GM12878 (cell line): Measurements from ENCODE around the gene KRTAP5-11. TPM values are rescaled to one million over a fixed set of nuclear protein-coding genes. Genes with fewer than 3 reads are reported as not detected.
A peak's percentile ranks its signal among the peaks of the same experiment; 100 is the strongest.
"Not testable (repeated sequence)": the region's sequence is repeated elsewhere in the genome, so short reads cannot be mapped to it uniquely, and the experiment has no call there.

Experiments used
- ATAC-seq: fragments of 200-7000 bp; cut with Tn5 transposase; 3 replicates; pipeline ENCODE4 v1.9.1; 2020; ENCODE audit warnings: mild to moderate bottlenecking, moderate library complexity
- BruUV-seq: library from RNA; stranded (reverse); fragments of 400-500 nt; replicated peaks from 2 replicates; lab custom pipeline; 2021; lab: Mats Ljungman, UMichigan
- CTCF ChIA-PET: fragments of 300-600 bp; sonication (Branson Sonifier 250); formaldehyde crosslinking; extraction: SDS; loops from one replicate; lab custom pipeline; 2021; ENCODE audit warnings: inconsistent platforms; lab: Yijun Ruan, JAX
- POLR2A ChIA-PET: fragments of 350-600 bp; formaldehyde crosslinking; extraction: SDS; loops from one replicate; lab custom pipeline; 2021; ENCODE audit warnings: inconsistent platforms; lab: Charles Lee
- RAD21 ChIA-PET: fragments of 300-600 bp; sonication (Branson Sonifier 250); formaldehyde crosslinking; loops from one replicate; lab custom pipeline; 2023; ENCODE audit warnings: antibody characterized with exemption; ENCODE audit not compliant: unreplicated experiment; lab: Charles Lee
- SMC1A ChIA-PET: fragments of 300-600 bp; sonication (Branson Sonifier 250); formaldehyde crosslinking; loops from one replicate; lab custom pipeline; 2023; ENCODE audit not compliant: unreplicated experiment, uncharacterized antibody; lab: Charles Lee
- DNase-seq: peaks from one replicate; pipeline ENCODE4 v3.0.0-alpha.2; 2011; ENCODE audit warnings: low read depth, low spot score
- FAIRE-seq: peaks from 3 replicates; lab custom pipeline; 2011; peaks lifted over from hg19 to GRCh38; lab: Jason Lieb, UNC
- H2AFZ ChIP-seq: 2 replicates; pipeline ENCODE4 v1.6.0; 2011; ENCODE audit warnings: low read depth, low read length, control low read depth; ENCODE audit not compliant: control insufficient read depth
- H3K27ac ChIP-seq: 2 replicates; pipeline ENCODE4 v1.5.1; 2011; ENCODE audit warnings: control low read depth; ENCODE audit not compliant: control insufficient read depth, insufficient read depth
- H3K27me3 ChIP-seq, 2 experiments: replicated peaks in 1 of 2; 2 replicates each; pipeline versions ENCODE4 v1.6.0 to v1.6.1; 2011; ENCODE audit warnings: low read length in 1 of 2; ENCODE audit not compliant: control insufficient read depth in 2 of 2, insufficient read depth in 2 of 2
- H3K36me3 ChIP-seq, 2 experiments: 2 replicates each; pipeline ENCODE4 v1.5.1; 2011; ENCODE audit warnings: low read length in 1 of 2; ENCODE audit not compliant: control insufficient read depth in 2 of 2, insufficient read depth in 2 of 2
- H3K4me1 ChIP-seq: 2 replicates; pipeline ENCODE4 v1.6.1; 2011; ENCODE audit warnings: mild to moderate bottlenecking, low read length, moderate library complexity, mixed read lengths; ENCODE audit not compliant: control insufficient read depth, insufficient read depth
- H3K4me2 ChIP-seq: 2 replicates; pipeline ENCODE4 v1.6.0; 2011; ENCODE audit warnings: control low read depth; ENCODE audit not compliant: control insufficient read depth, insufficient read depth
- H3K4me3 ChIP-seq: fragments of 200-600 bp; sonication (generic); 2 replicates; pipeline ENCODE4 v1.5.1; 2016
- H3K79me2 ChIP-seq: 2 replicates; pipeline ENCODE4 v1.6.0; 2011; ENCODE audit warnings: low read length; ENCODE audit not compliant: control insufficient read depth, insufficient read depth
- H3K9ac ChIP-seq: 2 replicates; pipeline ENCODE4 v1.8.0; 2011; ENCODE audit warnings: low read length, control low read depth, mixed read lengths; ENCODE audit not compliant: control insufficient read depth, insufficient read depth
- H3K9me3 ChIP-seq: replicated peaks from 3 replicates; pipeline ENCODE4 v1.5.1; 2011; ENCODE audit warnings: mild to moderate bottlenecking, low read length; ENCODE audit not compliant: control insufficient read depth, insufficient read depth
- H4K20me1 ChIP-seq: 2 replicates; pipeline ENCODE4 v1.6.0; 2011; ENCODE audit not compliant: control insufficient read depth, insufficient read depth
- RUNX3 ChIP-seq: IDR thresholded peaks from 2 replicates; pipeline ENCODE4 v1.6.1; 2012; ENCODE audit warnings: low read length, inconsistent platforms
- WGBS: methylation state at CpG from one replicate; pipeline ENCODE4 v1.1.6; 2016; ENCODE audit warnings: low lambda C conversion rate; ENCODE audit not compliant: insufficient replicate concordance, insufficient coverage; ENCODE audit errors: missing lambda C conversion rate; 5-methylcytosine and 5-hydroxymethylcytosine counted together
- in situ Hi-C: fragments of 300-500 bp; cut with MboI; formaldehyde crosslinking; loops from 9 replicates; pipeline ENCODE4 v1.14.3; 2018; ENCODE audit warnings: mixed read lengths
- intact Hi-C: fragments of 100-400 bp; cut with micrococcal nuclease; formaldehyde crosslinking; loops from one replicate; pipeline ENCODE4 v1.14.2; 2022; ENCODE audit not compliant: unreplicated experiment
- polyA plus RNA-seq, 11 experiments: library from polyadenylated mRNA; depleted of rRNA in 4 of 11; unstranded in 6 of 11; stranded (reverse) in 5 of 11; fragments of >200 nt; fragmentation: Nextera tagmentation in 4 of 11; fragmentation: Illumina TruSeq in 1 of 11; extraction: Ambion mirVana in 4 of 11; extraction: Trizol in 1 of 11; gene quantifications; 1 replicate in 1 of 11; 2 replicates in 10 of 11; pipeline versions ENCODE4 v1.2.1 to v1.2.3, GENCODE V29; 2011 to 2016; ENCODE audit warnings: inconsistent platforms in 2 of 11, missing spikeins in 2 of 11, low read depth in 1 of 11
- total RNA-seq, 4 experiments: library from RNA; depleted of rRNA in 3 of 4; stranded (reverse); fragments of >200 nt in 3 of 4; fragmentation: Illumina TruSeq in 1 of 4; extraction: Trizol in 1 of 4; gene quantifications; 2 replicates each; pipeline versions ENCODE4 v1.2.1 to v1.2.3, GENCODE V29; 2013 to 2021

The KRTAP5-11 gene
- total and polyA plus RNA-seq, 10 of the 15 experiments (the other 5 are each of a cell fraction or from before 2014, with no cell fraction given), result not detected

- H3K9me3 ChIP-seq, H3K4me2 ChIP-seq, H3K27ac ChIP-seq, H3K4me1 ChIP-seq, ATAC-seq, POLR2A ChIA-PET, H3K4me3 ChIP-seq, H3K36me3 ChIP-seq, H3K9ac ChIP-seq, H3K27me3 ChIP-seq, H3K79me2 ChIP-seq, in situ Hi-C loops, RAD21 ChIA-PET, DNase-seq, FAIRE-seq, H2AFZ ChIP-seq, SMC1A ChIA-PET, BruUV-seq, H4K20me1 ChIP-seq: not testable (repeated sequence)
- peak; percentile 10; the same call in 1 of the 2 replicates for TF ChIP-seq RUNX3
- intact Hi-C loops, result loop anchor here (10.0 kb wide), 1 partner anchor 143 kb away; no protein-coding TSS in a partner anchor
- 0% methylated on average over 8 of the region's 8 CpGs for WGBS
- CTCF ChIA-PET, result interaction anchor here (1.6 kb wide), 1 partner anchor 12 kb away, joined by 4 read pairs; no protein-coding TSS in a partner anchor
Observed at GRCh38 chr11:71567633-71568032, 15.0 kb downstream of the KRTAP5-11 start.

GRCh38 chr11:71566626-71567599 is 15.8 kb downstream of the KRTAP5-11 start:
- H3K4me1 ChIP-seq, in situ Hi-C loops, H3K79me2 ChIP-seq, H3K4me2 ChIP-seq, BruUV-seq, H2AFZ ChIP-seq, ATAC-seq, H3K9ac ChIP-seq, RAD21 ChIA-PET, H3K27me3 ChIP-seq, POLR2A ChIA-PET, H3K27ac ChIP-seq, H3K9me3 ChIP-seq, H3K4me3 ChIP-seq, H4K20me1 ChIP-seq, DNase-seq, SMC1A ChIA-PET, FAIRE-seq, H3K36me3 ChIP-seq: not testable (repeated sequence)
- intact Hi-C loops, result loop anchor here (10.0 kb wide), 1 partner anchor 142 kb away; no protein-coding TSS in a partner anchor
- CTCF ChIA-PET, result interaction anchor here (1.0 to 1.6 kb wide), 3 partner anchors 13 to 18 kb away, joined by 3 to 4 read pairs (median 3); partner anchors contain the start of gene KRTAP5-9
- WGBS, result 51% methylated on average over 17 of the region's 21 CpGs
